Measurements from ENCODE around the gene SHPK.

The SHPK gene

GRCh38 chr17:3626831-3627768 is 8.9 kb downstream of the SHPK start:
- DNase-seq, result no peak

DNA sequence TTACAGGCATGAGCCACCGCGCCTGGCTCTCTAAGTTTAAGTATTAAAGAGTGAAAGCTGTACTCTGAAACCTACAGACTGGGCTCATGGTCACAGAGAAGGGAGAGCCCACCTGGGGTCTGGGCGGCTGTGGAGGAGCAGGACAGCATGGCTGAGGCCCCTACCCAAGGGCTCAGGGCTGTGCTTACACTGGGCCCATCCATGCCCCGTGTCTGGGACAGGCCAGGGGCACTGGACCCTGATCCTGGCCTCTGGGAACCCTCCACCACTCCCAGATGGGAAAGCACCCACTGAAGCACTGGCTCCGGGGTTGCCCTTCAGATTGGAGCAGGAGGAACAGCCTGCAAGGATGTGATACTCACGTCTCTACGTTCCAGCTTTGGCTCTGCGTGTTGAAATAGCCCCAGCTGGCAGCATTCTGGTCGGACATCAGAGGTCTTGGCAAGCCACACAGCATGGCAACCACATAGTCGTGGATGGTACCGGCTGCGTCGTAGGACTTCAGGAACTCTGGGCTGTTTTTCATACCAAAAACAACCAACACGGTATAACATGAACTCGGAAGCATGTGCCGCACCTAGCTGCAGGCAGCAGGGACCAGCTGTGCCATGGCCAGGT is 13.0 kb downstream of the SHPK start:
- no peak for DNase-seq

DNA sequence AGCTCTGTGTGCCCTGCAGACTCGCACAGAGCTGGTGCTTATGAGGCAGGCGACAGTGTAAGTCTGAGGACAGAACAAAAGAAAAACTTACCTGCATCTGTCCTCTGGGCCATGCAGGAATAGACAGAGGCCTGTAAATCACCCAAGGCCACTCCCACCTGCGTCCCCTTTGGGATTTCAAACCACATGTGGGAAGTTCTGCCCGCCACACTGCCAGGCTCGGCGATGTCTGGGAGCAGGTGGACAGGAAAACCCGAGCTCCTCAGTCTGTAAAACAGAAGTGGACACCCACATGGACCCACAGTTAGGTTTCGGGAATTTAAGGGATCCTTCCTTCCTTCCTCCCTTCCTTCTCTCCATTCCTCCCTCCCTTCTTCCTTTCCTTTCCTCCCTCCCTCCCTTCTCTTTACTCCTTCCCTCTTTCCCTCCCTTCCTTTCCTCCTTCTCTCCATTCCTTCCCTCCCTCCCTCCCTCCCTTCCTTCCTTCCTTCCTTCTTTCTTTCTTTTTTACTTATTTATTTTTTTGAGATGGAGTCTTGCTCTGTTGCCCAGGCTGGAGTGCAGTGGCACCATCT is 14.8 kb downstream of the SHPK start:
- no peak for DNase-seq

GRCh38 chr17:3615160-3615870 is 20.7 kb downstream of the SHPK start:
- no peak for DNase-seq

GRCh38 chr17:3613124-3613523 is 22.9 kb downstream of the SHPK start:
- no peak for DNase-seq

DNA sequence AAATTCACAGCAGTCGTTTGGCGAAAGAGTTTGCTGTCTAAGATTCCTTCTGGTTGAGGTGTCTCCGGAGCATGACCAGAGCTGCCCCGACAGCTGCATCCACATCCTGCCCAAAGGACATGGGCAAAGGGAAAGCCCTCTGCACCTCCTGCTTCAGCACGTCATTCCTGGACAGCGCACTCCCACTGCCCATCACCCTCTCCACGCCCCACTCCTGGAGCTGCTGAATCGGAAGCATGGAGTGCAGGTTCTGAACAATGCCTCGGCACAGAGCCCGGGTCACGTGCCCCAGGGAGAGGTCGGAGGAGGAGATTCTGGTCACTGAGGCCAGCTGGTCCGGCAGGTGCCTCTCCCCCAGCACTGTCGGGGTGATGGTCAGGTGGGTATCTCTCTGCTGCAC is 25.5 kb downstream of the SHPK start:
- DNase-seq, result no peak

- no peak for DNase-seq
These were observed 26.4 kb downstream of the SHPK start for GRCh38 chr17:3609689-3610088.

GRCh38 chr17:3603870-3604259 is 32.2 kb downstream of the SHPK start:
- no peak for DNase-seq

- no peak for DNase-seq
These were observed 32.8 kb downstream of the SHPK start for GRCh38 chr17:3603119-3603869.

- DNase-seq, result peak in 2 of 5 donors; percentile 5 to 36
These were observed 33.6 kb downstream of the SHPK start for GRCh38 chr17:3602499-3602898.

DNA sequence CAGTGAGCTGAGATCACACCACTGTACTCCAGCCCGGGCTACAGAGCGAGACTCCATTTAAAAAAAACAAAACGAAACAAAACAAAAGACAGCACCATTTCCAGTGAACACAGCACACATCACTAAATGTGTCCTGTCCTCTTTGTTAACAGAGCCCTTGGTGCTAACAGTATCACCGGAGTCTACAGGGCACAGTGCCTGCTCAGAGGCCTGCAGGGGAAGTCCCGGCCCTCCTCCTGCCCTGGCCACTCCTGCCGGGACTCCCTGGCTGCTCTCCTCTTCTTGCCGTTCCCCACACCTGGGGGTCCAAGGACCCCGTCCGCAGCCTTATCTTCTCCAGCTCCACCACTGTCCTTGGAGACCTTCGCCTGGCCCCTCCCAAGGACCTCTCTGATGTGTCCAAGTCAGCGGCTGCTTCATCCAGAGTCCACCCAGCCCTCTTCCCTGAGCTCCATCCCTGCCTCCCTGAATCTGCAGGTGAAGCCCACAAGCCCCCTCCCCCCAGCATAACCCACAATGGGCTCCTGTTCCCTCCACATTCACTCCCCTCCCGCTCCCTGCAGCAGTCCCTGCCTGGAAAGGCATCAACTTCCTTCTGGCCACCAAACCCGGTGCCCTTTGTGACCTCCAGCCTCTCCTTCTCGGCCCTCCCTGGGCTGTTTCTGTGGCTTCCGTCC is 35.4 kb downstream of the SHPK start:
- DNase-seq, result no peak

DNA sequence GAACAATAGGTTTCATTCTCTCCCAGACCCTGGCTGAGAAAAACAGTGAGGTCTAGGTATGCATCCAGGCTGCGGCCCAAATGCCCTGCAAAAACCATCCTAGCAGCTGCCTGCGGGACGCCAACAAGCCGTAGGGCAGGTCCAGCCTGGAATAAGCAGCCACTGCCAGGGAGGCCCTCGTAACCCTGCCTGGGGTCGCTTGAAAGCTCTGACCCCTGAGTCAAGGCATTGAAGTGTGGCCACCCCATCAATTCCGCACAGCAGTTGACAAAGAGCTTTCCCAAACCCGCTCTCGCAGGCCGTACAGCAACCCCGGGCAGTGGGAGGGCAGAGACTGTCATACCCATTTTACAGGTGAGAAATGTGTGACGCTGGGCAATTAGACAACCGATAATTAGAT is 38.0 kb downstream of the SHPK start:
- DNase-seq, result no peak

DNA sequence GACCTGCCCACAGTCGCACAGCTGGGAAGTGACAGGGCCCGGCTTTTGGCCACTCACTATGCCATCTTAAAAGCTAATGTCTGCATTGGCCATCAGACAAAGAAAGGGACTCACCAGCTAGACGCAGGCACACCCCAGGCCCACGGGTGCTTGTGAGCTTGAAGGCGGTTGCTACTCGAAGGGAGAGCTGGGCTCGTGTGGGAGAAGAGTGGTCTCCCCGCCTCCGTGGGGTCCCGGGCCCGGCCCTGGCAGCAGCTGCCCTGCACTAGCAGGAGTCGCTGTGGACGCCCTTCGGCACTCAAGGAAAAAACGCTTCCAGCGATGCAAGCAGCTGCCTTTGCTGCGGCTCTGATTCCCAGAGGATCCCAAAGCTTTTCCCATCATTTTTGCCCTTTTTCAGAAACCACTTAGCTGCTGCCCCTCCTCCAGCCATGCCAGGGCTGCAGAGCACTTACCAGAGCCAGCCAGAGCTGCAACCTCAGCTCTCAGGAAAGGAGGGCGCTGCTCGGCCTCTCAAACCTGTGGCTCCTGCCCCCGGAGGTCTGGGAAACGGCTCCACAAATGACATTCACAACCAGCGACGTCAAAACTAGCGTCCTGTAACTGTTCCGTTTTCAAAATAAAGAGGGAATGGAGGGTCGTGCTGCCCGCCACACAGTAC is 39.1 kb downstream of the SHPK start:
- no peak for DNase-seq

DNA sequence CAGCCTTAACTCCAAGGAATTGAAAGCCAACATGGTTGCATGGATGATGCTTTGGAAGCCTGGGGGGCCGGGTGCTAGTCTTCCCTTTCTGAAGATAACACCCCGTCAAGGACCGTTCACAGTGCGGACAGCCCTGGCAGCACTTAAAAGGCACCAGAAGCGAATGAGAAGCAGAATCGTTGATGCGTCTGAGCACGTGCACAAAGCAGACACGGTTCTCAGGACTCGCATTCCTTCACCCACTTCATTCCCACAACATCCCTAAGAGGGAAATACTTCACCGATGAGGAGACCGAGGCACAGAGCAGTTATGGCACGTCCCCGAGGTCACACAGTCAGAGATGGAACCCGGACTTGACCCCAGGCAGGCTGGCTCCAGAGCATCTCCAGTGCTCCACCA is 41.1 kb downstream of the SHPK start:
- DNase-seq, result no peak

DNA sequence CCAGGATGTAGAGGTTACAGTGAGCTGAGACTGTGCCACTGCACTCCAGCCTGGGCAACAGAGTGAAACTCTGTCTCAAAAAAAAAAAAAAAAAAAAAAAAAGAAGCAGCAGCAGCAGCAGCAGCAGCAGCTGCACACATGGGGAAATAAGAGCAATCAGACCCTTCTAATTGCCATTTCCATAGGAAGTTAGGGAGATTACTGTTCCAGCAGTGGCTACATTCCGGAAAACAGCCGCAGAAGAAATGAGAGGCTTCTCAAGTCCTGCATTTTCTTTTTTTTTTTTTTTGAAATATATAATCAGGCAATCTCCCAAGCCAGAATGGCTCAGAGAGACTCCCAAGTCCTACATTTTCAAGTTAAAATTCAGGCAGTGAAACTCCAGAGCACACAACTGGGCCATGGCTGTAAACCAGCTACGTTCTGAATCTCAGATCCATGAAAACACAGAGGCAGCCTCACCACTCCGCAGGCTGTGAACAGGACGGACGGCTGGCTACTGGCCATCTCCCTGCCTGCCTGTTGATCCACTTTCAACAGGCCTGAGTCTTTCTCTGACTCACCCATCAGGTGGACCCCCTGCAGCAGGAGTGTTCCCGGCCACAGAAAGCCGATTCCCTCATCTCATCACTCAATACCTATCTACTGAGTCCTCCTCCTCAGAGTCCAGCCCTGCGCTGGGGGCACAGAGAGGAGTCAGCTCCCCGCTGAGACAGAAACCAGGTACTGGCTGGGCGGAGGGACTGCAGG is 41.8 kb downstream of the SHPK start:
- DNase-seq, result no peak

- DNase-seq, result no peak
These were observed 42.7 kb downstream of the SHPK start for GRCh38 chr17:3593384-3593783.

GRCh38 chr17:3592216-3592860 is 43.7 kb downstream of the SHPK start:
- DNase-seq, result no peak

DNA sequence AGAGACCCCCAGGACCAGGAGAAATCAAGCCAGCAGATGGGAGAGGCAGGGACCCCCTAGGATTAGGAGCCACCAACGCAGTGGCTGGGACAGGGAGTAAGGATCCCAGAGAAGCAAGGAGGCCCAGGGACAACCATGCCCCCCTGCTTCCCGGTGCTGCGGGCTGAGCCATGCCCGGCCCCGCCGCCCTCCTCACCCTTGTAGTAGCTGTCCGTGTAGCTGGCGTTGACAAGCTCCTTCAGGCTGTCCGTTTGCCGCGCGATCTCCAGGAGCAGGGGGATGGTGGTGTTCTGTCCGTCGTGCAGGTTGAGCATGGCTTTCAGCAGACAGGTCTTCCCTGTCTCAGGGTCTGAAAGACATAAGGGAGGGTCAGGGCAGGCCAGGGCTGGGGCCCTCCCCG is 45.3 kb downstream of the SHPK start:
- no peak for DNase-seq

GRCh38 chr17:3590231-3590630 is 45.8 kb downstream of the SHPK start:
- no peak for DNase-seq

- no peak for DNase-seq
These were observed 46.3 kb downstream of the SHPK start for GRCh38 chr17:3589784-3590183.
